ENCODE data around the gene CCNI2.

CCNI2 gene

GRCh38 chr5:132750471-132751230 lies 3.4 kb downstream of the CCNI2 start:
- DNase-seq: no peak

DNA sequence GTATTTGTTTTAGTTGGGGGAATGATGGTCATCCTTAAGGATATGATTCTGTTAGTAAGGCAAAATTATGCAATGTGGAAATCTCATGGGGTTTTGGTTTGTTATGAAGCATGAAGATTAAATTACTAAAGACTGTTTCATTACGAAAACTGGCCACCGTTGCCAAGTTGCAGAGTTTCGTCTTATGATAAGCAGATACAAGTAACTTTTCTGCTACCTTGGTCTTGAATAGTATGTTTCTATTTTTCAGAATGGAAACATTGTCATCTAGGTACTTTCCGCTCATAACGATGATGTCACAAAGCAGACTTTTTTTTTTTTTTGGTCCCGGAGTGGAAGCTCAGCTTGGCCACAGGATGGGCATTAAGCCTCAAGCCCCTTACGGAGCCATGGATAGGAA lies 4.2 kb downstream of the CCNI2 start:
- DNase-seq: peak; percentile 7

- no peak for DNase-seq
These were observed 4.8 kb downstream of the CCNI2 start for GRCh38 chr5:132751971-132752580.

DNA sequence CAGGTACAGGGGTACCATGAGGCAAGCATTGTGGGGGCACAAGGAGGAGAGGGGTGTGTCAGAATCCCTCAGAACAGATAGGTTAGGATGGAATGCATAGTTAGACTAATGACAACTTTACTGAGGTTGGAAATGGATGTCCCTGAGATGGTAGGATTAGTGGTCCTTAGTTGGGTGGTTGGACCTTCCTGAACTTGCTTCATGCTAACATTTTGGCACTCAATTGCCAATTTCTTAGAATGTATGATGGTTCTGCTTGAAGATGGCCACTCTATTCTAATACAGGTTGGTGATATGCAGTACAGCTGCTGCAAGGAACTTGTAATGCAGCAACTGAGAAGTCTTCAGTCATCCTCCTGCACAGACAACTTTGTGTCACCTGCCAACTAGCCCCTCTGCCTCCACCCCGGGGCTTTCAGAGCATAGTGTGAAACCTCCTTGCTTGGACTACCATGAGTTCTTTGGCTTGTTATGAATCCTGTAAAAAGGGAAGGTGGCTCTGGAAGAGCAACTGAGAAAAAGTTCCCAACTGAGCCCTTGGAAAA lies 5.4 kb downstream of the CCNI2 start:
- DNase-seq: no peak

DNA sequence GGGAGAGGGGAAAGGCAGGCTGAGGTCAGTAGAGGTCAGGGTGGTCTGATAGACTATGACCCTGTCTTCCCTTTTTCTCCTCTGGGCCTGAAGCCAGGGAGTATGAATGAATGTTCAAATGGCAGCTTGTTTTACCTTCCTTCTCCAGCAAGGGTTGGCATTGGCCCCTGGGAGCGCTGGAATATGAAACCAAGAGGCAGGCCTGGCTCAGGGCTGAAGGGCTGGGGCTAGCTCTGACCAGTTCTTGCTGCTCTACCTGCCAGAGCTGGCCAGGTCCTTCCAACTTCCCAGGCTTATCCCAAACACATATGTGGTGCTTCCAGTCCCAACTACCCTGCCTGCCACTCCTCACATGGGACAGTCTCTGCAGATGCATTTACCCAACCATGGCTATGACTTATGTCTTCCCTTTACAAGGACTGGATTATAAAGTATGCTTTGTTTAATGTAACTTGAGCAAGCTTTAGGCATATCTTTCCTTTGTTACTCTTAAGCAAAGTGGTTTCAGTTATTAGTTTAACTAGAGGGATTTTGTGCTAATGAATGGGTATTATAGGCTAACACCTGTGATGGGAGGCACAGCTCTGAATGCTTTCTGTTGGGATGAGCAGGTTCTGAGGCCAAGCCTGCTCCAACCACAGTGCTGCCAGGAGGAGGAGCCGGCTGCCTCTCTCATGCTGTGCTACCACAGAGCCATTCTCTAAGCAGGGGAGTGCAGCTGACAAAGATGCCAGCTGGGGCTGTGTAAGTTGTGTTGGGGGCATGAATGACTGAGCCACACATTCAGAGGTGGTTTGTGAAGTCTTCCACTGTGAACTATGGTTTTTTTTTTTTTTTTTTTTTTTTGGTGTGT lies 6.1 kb downstream of the CCNI2 start:
- no peak for DNase-seq

- DNase-seq: no peak
These were observed 6.9 kb downstream of the CCNI2 start for GRCh38 chr5:132754111-132754510.

GRCh38 chr5:132754947-132755346 lies 7.7 kb downstream of the CCNI2 start:
- no peak for DNase-seq

GRCh38 chr5:132756542-132756941 lies 9.3 kb downstream of the CCNI2 start:
- no peak for DNase-seq

DNA sequence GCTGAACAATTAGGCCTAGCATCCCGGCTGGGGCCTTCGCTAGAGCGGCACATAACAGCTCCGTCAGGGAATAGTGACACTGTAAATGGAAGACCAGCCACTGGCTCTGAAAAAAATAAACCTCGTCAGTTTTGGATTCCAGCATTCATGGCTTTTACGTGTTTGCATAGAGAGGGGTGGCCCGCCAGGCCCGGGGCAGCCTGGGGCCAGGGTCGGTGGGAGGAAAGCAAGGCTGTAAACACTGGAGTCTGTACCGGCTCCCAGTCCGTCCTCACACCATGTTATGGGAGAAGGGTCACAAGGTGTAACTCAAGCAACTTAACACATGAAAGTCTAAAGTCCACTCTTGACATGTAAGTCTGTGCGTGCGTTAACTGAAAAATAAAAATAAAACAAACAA lies 11.2 kb downstream of the CCNI2 start:
- no peak for DNase-seq

DNA sequence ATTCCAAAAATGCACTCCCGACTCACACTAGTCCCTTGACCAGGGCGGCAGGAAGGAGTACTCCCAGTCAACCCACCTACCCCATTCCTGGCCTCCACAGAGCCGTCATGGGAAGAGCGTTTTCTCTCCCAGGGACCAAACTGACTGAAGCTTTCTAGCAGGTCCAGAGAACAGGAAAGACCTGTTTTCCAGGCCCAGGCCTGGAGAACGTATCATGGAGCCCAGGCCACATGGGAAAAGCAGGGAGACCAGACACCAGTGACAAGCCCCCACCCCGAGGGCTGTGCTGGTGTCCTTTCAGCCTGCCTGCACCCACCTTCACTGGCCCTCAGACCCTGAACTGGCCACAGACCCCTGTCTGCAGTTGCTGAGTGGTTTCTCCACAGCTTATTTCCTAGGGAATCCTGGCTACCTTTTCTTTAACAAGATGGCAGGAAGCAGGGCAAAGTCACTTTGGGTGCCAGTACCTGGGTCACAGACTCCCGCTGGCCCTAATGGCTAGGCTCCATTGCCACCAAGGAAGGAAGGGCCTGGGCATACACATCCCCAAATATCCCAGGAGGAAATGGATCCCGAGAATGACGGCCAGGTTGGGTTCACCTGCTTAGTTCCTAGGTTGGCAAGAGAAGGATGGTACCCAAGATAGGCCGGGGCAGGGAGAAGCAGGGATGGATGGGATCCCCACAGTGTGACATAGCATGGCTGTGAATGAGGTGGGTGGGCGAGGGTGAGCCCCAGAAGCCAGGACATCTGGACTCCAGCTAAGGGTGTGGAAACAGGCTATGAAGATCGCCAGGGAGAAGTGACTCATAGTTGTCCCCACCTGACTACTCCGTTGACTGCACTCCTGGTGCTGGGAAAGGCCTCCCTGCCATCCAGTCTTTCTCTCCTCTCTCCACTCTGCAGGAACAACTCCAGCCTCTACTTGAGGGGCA lies 12.2 kb downstream of the CCNI2 start:
- no peak for DNase-seq

DNA sequence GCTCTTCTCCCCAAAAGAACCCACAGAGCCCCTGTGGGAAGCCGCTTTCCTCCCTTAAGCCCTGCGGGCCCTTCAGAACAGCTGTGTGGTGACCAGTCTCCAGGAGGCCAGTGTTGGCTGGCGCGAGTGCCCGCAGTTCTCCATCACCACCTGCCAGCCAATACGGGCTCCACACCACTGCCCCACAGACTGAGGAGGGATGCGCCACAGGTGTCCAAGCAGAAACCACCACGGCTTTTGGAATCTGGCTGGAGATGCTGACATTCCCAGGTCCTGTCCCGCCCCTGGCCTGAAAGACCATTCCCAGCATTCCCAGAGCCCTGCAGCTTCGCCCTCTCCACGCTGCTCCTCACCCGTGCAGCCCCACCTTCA lies 12.8 kb downstream of the CCNI2 start:
- DNase-seq: no peak

DNA sequence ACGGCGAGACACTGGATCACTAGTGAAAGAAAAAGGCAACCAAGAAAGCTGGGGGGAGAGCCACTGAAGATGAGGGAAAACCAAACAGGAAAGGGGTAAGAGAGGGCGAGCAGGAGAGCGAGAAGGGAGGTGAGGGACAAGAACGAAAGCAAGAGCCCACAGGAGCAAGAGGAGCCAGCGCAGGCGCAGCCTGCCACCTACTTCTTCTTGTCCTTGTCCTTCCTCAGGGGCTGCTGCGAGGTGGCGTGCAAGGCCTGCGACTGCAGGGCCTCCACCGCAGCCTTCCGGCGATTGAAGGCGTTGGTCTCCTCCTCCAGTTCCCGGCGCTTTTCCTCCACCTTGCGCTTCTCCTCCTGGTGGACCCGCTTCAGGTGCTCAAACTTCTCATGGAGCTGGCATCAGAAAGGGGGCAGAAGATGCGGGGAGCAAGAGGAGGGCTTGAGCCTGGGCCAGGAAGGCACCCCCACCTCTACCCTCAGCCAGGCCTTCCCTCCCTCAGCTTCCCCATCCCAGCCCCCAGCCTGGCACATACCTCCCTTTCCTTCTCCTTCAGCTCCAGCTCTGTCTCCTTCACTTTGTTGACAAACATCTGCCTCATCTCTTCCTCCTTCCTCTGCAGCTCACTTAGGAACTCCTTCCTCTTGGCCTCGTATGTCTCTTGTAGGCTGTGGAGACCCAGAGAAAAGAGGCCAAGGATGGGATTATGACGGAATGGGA lies 13.5 kb downstream of the CCNI2 start:
- DNase-seq: no peak

- no peak for DNase-seq
These were observed 14.4 kb downstream of the CCNI2 start for GRCh38 chr5:132761321-132762240.

GRCh38 chr5:132762246-132763000 lies 15.2 kb downstream of the CCNI2 start:
- DNase-seq: no peak

- DNase-seq: peak; percentile 36
These were observed 16.2 kb downstream of the CCNI2 start for GRCh38 chr5:132763181-132764036.

DNA sequence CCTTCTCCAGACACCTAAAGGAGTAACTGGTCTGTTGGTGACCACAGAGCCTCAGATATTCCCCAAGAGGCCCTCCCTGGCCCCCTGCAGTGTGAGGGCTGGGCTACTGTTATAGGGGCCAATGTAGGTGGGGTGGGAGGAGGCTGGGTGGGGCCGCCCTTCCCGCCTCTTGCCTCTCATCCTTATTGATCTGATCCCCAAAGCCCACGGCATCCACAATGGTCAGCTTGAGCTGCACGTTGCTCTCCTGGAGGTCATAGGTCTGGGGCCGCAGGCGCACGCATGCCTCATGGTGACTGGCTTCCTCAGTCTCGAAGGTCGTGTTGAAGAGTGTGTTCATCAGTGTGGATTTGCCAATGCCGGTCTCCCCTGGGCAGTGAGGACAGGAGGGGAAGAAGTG lies 16.8 kb downstream of the CCNI2 start:
- no peak for DNase-seq

DNA sequence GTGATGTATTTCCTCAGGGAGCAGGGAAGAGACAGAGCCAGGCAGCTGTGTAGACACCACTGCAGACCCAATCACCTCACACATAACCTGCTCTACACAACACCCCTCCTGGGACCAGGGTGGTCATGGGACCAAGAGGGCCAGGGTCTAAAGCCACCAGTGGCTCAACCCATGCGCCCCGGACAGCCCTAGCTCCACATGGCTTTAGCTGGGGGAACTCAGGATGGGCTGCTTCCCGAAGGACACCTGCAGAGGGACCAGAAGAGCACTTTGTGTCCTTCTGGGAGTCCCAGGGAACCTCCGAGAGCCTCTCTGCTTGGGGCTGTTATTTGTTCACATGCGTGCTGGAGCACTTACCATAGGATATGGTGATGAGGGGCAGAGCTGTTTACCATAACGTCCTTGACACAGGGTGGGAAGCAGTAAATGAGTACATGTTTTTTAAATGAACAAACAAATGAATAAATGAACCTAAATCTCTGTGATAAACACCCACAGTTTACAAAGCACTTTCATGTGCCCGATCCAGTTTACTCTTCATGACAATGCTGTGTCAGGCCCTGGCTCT lies 17.5 kb downstream of the CCNI2 start:
- DNase-seq: no peak

GRCh38 chr5:132765311-132766019 lies 18.2 kb downstream of the CCNI2 start:
- no peak for DNase-seq

All from inflammatory macrophage treated with lipopolysaccharide for 4 hours (primary cell).